ENCODE measurements around the gene CTBS. TPM values are rescaled to one million over a fixed set of nuclear protein-coding genes. Genes with fewer than 3 reads are reported as not detected.

CTBS gene
- total RNA-seq, 1 experiment from 2014 or later: 5.4 TPM

DNA sequence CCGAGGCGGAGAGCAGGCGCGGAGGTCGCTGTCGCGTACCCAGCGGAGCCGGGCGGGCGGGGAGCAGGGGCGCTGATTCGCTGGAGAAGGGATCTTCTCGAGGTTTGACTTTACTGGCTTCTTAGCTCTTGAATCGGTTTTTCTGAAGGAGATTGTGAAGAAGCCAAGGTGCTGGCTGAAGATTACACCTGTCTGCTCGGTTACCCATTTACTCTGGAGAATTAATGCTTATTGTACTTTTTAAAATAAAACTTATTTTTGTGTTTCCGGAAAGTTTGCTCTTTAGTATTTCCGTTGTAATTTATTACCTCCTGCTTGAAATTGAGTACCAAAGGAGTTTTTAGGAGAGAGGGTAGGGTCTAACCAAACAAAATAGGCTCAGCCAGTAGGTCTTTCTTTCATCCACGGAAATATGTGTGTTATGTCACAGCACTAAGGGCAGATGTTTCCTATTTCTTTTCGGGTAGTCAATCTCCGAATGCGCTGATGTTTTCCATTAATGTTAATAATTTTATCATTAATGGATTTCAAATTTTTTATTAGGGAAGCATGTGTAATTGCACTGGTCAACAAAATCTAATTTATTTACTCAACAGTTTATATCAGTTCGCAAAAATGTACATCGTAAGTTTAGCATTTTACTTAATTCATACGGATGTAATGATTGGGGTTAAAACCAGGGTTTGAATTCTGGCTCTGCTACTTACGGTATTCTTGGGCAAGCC is 67.3 kb downstream of the CTBS start:
- Mint-ChIP-seq H3K9me3 (ENCODE audit: unreplicated experiment) (no peaks in the 10 kb centered on the region), H3K36me3 (ENCODE audit: insufficient read depth, unreplicated experiment) (peaks cover 9% of the 10 kb centered on the region), H3K27ac (ENCODE audit: unreplicated experiment) (peak overlapping the region; percentile 95), H3K4me3 (ENCODE audit: unreplicated experiment) (peak overlapping the region; percentile 88), H3K27me3 (ENCODE audit: insufficient read depth, unreplicated experiment) (no peaks in the 10 kb centered on the region), H3K4me1 (ENCODE audit: low read depth, unreplicated experiment) (no peaks in the 10 kb centered on the region)
- intact Hi-C loops (cut with micrococcal nuclease; ENCODE audit: unreplicated experiment): loop anchor here (1.0 to 10.0 kb wide), 4 partner anchors 28 to 184 kb away; partner anchors contain the start of genes CTBS, RPF1 and SSX2IP
- peak overlapping the region; percentile 81 for H3K4me3 ChIP-seq (ENCODE audit: low read depth, low read length)
- no peaks in the 10 kb centered on the region for H3K9me3 ChIP-seq
- H3K36me3 ChIP-seq (ENCODE audit: control insufficient read depth, insufficient read depth, low read length): no peaks in the 10 kb centered on the region
- CTCF ChIA-PET: interaction anchor here (2.2 kb wide), 1 partner anchor 67 kb away, joined by 4 read pairs; the partner anchor contains the start of gene CTBS
- H3K27me3 ChIP-seq (replicated peaks; ENCODE audit: control insufficient read depth, insufficient read depth, low read length): no peaks in the 10 kb centered on the region
- TF ChIP-seq, protein P1, sequence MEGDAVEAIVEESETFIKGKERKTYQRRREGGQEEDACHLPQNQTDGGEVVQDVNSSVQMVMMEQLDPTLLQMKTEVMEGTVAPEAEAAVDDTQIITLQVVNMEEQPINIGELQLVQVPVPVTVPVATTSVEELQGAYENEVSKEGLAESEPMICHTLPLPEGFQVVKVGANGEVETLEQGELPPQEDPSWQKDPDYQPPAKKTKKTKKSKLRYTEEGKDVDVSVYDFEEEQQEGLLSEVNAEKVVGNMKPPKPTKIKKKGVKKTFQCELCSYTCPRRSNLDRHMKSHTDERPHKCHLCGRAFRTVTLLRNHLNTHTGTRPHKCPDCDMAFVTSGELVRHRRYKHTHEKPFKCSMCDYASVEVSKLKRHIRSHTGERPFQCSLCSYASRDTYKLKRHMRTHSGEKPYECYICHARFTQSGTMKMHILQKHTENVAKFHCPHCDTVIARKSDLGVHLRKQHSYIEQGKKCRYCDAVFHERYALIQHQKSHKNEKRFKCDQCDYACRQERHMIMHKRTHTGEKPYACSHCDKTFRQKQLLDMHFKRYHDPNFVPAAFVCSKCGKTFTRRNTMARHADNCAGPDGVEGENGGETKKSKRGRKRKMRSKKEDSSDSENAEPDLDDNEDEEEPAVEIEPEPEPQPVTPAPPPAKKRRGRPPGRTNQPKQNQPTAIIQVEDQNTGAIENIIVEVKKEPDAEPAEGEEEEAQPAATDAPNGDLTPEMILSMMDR (IDR thresholded peaks at IDR 0.05; ENCODE audit: insufficient read depth in 1 of 2, low read depth in 1 of 2, low read length in 1 of 2, severe bottlenecking in 1 of 2, unreplicated experiment in 1 of 2): no peak
- H3K4me1 ChIP-seq: peaks cover 7% of the 10 kb centered on the region; the same call in 1 of the 2 replicates
- no peak for DNase-seq
- TSS peak; percentile 72 for BruUV-seq (replicated peaks)
- POLR2A ChIA-PET: interaction anchor here (0.6 to 1.0 kb wide), 2 partner anchors 67 to 208 kb away, joined by 3 read pairs; partner anchors contain the start of gene CTBS

DNA sequence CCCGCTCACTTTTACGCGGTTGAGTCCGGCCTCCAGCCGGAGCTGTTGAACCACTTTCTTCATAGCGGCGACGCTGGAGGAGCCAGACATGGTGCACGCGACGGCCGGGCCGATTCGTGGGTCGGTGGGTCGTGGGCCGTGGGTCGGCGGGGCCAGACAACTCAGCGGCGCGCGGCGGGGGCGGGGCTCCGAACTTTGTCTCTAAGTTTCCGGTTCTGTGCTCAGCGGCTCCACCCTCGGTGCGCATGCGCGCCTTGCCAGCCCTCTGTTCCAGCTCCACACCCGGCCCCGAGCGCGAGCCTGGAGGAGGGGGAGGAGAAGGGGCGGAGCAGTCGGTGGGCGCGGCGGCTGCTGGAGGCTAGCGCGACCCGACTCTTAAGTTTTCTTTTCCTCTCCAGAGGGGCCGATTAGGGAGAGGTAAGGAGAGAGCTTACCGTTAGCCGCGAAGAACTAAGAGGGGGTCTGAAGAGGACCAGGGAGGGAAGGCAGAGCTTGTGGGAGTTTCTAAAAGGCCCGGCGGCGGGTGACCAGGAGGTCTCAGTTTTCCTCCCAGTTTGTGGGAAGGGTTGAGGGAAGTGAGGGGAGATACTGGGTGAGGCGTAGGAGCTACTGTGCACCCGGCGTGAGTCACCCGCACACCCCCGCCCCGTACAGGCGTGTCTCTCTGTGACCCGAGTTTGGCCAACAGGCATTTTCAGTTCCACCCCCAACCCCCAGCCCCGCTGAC is 68.1 kb downstream of the CTBS start, which contains the start of the genes GNG5 and SPATA1:
Gene GNG5 (minus strand): TSS at position 580 of the 727 bp plus-strand sequence. CDS start 490 bp downstream, at position 90.
Gene SPATA1 (plus strand): TSS at position 385 of the 727 bp plus-strand sequence. CDS start 9,974 bp downstream, outside the sequence.
- peaks cover 14% of the 10 kb centered on the region for H3K36me3 Mint-ChIP-seq (ENCODE audit: insufficient read depth, unreplicated experiment)
- ChIA-PET POLR2A (interaction anchor here (0.6 to 1.0 kb wide), 2 partner anchors 68 to 208 kb away, joined by 3 read pairs; partner anchors contain the start of gene CTBS), CTCF (interaction anchor here (1.1 to 2.2 kb wide), 2 partner anchors 27 to 68 kb away, joined by 4 to 5 read pairs; partner anchors contain the start of gene CTBS)
- intact Hi-C loops (cut with micrococcal nuclease; ENCODE audit: unreplicated experiment): loop anchor here (1.0 to 10.0 kb wide), 4 partner anchors 27 to 185 kb away; partner anchors contain the start of genes CTBS, RPF1 and SSX2IP
- BruUV-seq (replicated peaks): no TSS peak
- H3K9me3 ChIP-seq: no peaks in the 10 kb centered on the region
- peak within 1 kb of the TSS; percentile 81 for H3K4me3 ChIP-seq (ENCODE audit: low read depth, low read length)
- no peaks in the 10 kb centered on the region for H3K9me3 Mint-ChIP-seq (ENCODE audit: unreplicated experiment)
- H3K4me1 ChIP-seq: peaks cover 7% of the 10 kb centered on the region; the same call in 1 of the 2 replicates
- H3K27me3 Mint-ChIP-seq (ENCODE audit: insufficient read depth, unreplicated experiment): no peaks in the 10 kb centered on the region
- peak within 1 kb of the TSS; percentile 88 for H3K4me3 Mint-ChIP-seq (ENCODE audit: unreplicated experiment)
- TF ChIP-seq, protein P1 (IDR thresholded peaks at IDR 0.05; ENCODE audit: insufficient read depth in 1 of 2, low read depth in 1 of 2, low read length in 1 of 2, severe bottlenecking in 1 of 2, unreplicated experiment in 1 of 2): no peak
- H3K4me1 Mint-ChIP-seq (ENCODE audit: low read depth, unreplicated experiment): no peaks in the 10 kb centered on the region
- peak; percentile 94 to 95 for DNase-seq
- H3K27ac Mint-ChIP-seq (ENCODE audit: unreplicated experiment): peak within 1 kb of the TSS; percentile 95
- no peaks in the 10 kb centered on the region for H3K27me3 ChIP-seq (replicated peaks; ENCODE audit: control insufficient read depth, insufficient read depth, low read length)
- H3K36me3 ChIP-seq (ENCODE audit: control insufficient read depth, insufficient read depth, low read length): no peaks in the 10 kb centered on the region

All from Caco-2 (cell line).